ENCODE results near the gene RABEP1. TPM values are rescaled to one million over a fixed set of nuclear protein-coding genes. Genes with fewer than 3 reads are reported as not detected.
A peak's percentile ranks its signal among the peaks of the same experiment; 100 is the strongest.
"Not testable (repeated sequence)": the region's sequence is repeated elsewhere in the genome, so short reads cannot be mapped to it uniquely, and the experiment has no call there.

RABEP1 gene
- polyA plus RNA-seq, 1 experiment: 46.9 TPM

GRCh38 chr17:5424909-5425308 lies 142.8 kb downstream of the RABEP1 start:
- no peak for TF ChIP-seq CTCF (IDR thresholded peaks at IDR 0.05; ENCODE audit: low read depth, low read length)
- Histone ChIP-seq H3K27ac (ENCODE audit: low read depth, low read length) (no peak overlapping the region), H3K27me3 (ENCODE audit: control insufficient read depth, insufficient read depth, low read length) (no peaks in the 10 kb centered on the region), H3K4me3 (ENCODE audit: low read depth, low read length) (no peak overlapping the region), H3K9me3 (ENCODE audit: control insufficient read depth, insufficient read depth, low read length) (no peaks in the 10 kb centered on the region)
- POLR2A ChIA-PET: interaction anchor here (0.6 to 0.9 kb wide), 2 partner anchors 11 to 995 kb away, joined by 3 to 6 read pairs; no protein-coding TSS in a partner anchor
- CTCF ChIA-PET: interaction anchor here (1.0 to 3.4 kb wide), 3 partner anchors 13 to 175 kb away, joined by 3 to 31 read pairs (median 4); partner anchors contain the start of gene C1QBP
- DNase-seq (ENCODE audit: low read depth, low spot score): no peak

- Histone ChIP-seq H3K27ac (ENCODE audit: low read depth, low read length) (no peak overlapping the region), H3K9me3 (ENCODE audit: control insufficient read depth, insufficient read depth, low read length) (no peaks in the 10 kb centered on the region), H3K4me3 (ENCODE audit: low read depth, low read length) (no peak overlapping the region), H3K27me3 (ENCODE audit: control insufficient read depth, insufficient read depth, low read length) (no peaks in the 10 kb centered on the region)
- no peak for TF ChIP-seq CTCF (IDR thresholded peaks at IDR 0.05; ENCODE audit: low read depth, low read length)
- DNase-seq (ENCODE audit: low read depth, low spot score): no peak
- CTCF ChIA-PET: interaction anchor here (2.2 to 2.3 kb wide), 2 partner anchors 11 to 13 kb away, joined by 7 to 16 read pairs; partner anchors contain the start of gene C1QBP
- POLR2A ChIA-PET: no interaction called here
Observed at GRCh38 chr17:5425826-5426225, 143.7 kb downstream of the RABEP1 start.

DNA sequence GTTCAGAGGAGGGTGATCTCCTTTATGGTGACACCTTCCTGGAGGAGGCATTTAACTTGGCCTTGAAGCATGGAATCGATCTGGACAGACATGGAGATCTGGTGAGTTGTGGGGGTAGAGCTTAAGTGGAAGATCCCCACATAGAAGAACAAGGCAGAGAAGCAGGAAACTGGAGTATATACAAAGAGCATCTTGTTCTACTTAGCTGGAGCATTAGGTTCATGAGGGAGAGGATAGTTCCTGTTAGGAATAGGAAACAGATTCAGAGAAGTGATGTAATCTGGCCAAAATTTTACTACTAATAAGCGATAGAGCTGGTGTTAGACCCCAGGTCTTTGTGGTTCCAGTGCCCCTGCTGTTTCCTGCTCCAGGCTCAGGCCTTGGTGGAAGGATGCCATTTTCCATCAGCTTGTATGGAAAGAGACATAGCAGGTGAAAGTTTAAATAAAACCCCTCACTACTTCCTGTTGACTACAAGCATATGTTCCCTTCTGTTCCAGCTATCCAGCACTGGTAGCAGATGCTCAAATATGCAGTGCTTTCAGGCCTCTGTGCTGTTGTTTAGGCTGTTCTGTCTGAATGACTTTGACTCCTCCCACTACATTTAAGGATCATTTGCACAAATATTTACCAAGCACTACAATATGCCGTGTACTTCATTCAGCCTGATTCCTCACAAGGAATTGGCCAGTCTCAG lies 147.3 kb downstream of the RABEP1 start:
- Histone ChIP-seq H3K9me3 (ENCODE audit: control insufficient read depth, insufficient read depth, low read length) (no peaks in the 10 kb centered on the region), H3K4me3 (ENCODE audit: low read depth, low read length) (no peak overlapping the region), H3K27ac (ENCODE audit: low read depth, low read length) (peak overlapping the region; percentile 3), H3K27me3 (ENCODE audit: control insufficient read depth, insufficient read depth, low read length) (no peaks in the 10 kb centered on the region)
- DNase-seq (ENCODE audit: low read depth, low spot score): no peak
- TF ChIP-seq CTCF (IDR thresholded peaks at IDR 0.05; ENCODE audit: low read depth, low read length): no peak
- CTCF ChIA-PET: interaction anchor here (2.6 kb wide), 1 partner anchor 10 kb away, joined by 19 read pairs; the partner anchor contains the start of gene C1QBP
- POLR2A ChIA-PET: interaction anchor here (1.2 kb wide), 1 partner anchor 10 kb away, joined by 6 read pairs; the partner anchor contains the start of gene C1QBP

DNA sequence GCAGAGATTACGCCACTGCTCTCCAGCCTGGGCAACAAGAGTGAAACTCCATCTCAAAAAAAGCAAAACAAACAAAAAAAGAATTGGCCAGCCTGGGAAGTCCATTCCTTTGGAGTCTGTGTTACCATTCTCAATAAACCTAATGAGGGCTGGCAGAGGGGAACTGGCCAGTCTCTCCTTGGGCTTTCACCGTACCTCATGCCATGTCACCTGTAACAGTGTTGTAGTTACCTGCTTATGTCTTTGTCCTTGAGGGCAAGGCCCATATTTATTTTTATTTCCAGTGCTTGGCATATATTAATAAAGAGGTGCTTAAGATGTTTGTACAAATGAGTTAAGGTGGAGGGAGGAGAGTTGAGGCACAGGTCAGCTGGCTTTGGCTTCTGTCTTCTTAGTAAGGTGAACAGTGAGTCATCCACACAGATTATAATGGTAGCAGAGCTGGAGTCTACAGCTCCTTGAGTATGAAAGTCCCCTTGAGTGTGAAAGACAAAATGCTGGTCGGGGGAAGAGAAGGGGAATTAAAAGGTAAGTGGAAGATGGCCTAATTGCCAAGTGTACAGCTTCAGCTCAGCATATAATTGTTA lies 148.4 kb downstream of the RABEP1 start:
- no peak for DNase-seq (ENCODE audit: low read depth, low spot score)
- Histone ChIP-seq H3K27ac (ENCODE audit: low read depth, low read length) (no peak overlapping the region), H3K27me3 (ENCODE audit: control insufficient read depth, insufficient read depth, low read length) (no peaks in the 10 kb centered on the region), H3K4me3 (ENCODE audit: low read depth, low read length) (no peak overlapping the region), H3K9me3 (ENCODE audit: control insufficient read depth, insufficient read depth, low read length) (no peaks in the 10 kb centered on the region)
- ChIA-PET CTCF (interaction anchor here (2.6 kb wide), 1 partner anchor 9 kb away, joined by 19 read pairs; the partner anchor contains the start of gene C1QBP), POLR2A (interaction anchor here (0.6 kb wide), 2 partner anchors 11 to 351 kb away, joined by 3 to 7 read pairs; no protein-coding TSS in a partner anchor)
- TF ChIP-seq CTCF (IDR thresholded peaks at IDR 0.05; ENCODE audit: low read depth, low read length): no peak

GRCh38 chr17:5431234-5431633 lies 149.2 kb downstream of the RABEP1 start:
- POLR2A ChIA-PET: interaction anchor here (0.6 kb wide), 2 partner anchors 10 to 352 kb away, joined by 3 to 7 read pairs; no protein-coding TSS in a partner anchor

More at GRCh38 chr17:5431234-5431633, 149.2 kb downstream of the RABEP1 start:
- H3K27ac ChIP-seq (ENCODE audit: low read depth, low read length); CTCF ChIA-PET; H3K27me3 ChIP-seq (ENCODE audit: control insufficient read depth, insufficient read depth, low read length); H3K4me3 ChIP-seq (ENCODE audit: low read depth, low read length); DNase-seq (ENCODE audit: low read depth, low spot score); H3K9me3 ChIP-seq (ENCODE audit: control insufficient read depth, insufficient read depth, low read length): not testable (repeated sequence)

Measured in AG04450 (cell line).